HG03108 (cell line): ENCODE data around the gene ARHGAP32.

ENCODE experiments used
- ATAC-seq: cut with Tn5 transposase; IDR thresholded peaks from one replicate; pipeline ENCODE4 v1.9.1; 2021; ENCODE audit warnings: moderate library complexity; ENCODE audit not compliant: unreplicated experiment

The ARHGAP32 gene

DNA sequence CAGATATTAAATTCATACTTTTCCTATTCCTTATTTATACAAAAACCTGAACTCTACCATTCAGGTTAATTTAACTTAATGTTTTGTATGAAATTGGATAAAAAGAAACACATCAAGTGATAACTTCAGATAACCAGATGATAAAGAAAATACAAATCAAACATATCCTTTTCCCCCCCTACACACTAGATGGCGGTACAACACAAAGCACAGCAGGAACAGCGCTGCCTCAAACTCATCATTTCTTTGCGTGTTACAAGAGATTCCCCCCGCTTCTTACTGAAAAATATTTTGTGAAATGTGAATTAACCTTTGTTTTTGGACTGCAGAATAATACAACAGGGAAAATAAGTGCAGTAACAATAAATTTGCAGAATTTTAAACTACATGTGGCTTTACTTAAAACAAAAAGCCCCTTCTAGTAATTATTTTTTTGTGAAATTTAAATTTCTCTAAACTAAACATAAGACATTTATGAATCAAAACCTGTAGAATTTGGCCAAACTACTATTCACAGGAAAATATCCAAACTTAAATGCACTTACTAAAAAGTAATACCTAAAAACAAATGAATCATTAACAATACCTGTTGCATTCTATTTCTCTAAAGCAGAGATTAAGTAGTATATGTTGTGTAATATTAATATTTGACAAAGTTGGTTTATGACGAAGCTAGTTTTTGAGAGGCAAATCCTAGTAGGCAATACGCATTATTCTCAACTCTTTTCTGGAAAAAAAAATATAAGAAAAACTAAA is 74.4 kb downstream of the ARHGAP32 start:
- ATAC-seq, result no peak

DNA sequence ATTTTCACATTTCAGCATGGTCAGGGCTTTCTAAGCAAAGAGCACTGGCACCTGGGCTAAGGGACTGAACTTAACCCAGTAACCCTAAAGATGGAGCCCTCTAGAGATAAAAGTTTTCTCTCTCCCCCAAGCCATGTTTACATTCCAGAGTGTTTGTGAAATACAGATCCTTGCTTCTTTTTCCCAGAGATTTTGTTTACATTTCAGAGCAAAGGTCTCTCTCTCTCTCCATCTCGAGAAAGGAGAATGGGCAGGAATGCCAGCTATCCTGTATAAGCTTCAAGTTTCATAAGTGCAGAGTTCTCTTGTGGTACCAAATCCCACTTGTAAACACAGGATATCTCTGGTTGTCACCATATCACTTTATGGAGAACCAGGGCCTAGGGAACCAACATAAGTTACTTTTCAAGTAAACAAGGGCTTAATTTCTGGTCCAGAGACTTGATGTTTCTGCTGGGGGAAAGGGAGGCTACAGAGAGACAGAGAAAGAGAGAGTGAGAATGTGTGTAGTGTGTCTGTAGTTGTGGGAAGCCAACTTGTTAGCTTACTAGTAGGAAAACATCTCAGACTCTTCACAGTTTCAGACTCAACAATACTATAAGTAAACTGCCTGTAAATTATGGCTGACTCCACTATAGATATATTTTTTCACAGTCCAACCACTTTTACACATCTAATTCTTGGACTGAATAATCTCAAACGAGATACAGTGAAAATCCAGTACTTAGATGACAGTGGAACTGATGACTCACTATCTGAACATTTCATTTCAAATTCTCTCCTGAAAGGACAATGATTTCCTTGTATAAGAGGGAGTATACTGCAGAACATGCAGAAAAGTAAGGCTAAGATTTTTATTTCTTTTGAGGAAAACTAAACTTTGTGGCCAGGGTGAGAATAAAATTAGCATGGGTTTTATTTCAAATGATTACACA is 76.2 kb downstream of the ARHGAP32 start:
- ATAC-seq, result no peak

DNA sequence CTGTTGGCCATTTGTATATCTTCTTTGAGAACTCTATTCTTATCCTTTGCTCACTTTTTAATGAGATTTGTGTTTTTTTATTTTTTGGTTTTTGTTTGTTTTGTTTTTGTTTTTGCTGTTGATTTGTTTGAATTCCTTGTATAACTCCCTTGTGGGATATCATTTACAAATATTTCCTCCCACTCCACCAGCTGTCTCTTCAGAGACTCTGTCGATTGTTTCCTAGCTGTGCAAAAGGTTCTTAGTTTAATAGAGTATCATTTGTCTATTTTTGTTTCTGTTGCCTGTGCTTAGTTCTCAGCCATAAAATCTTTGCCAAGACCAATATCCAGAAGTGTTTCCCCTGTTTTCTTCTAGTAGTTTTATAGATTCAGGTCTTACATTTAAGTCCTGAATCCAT is 82.4 kb downstream of the ARHGAP32 start:
- ATAC-seq, result no peak

DNA sequence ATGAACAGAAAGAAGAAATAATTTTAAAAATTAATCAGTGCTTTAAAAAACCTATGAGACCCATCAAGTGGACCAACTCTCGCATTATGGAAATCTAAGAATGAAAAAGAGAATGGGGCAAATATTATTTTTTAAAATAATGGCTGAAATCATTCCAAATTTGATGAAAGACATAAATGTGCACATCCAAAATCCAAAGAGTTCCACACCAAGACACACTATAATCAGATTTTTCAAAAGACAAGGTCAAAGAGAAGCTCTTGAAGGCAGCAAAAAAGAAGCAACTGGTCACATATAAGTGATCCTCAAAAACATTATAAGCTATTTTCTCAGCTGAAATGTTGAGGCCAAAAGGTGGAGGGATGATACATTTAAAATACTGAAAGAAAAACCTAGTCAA is 85.3 kb downstream of the ARHGAP32 start:
- no peak for ATAC-seq

DNA sequence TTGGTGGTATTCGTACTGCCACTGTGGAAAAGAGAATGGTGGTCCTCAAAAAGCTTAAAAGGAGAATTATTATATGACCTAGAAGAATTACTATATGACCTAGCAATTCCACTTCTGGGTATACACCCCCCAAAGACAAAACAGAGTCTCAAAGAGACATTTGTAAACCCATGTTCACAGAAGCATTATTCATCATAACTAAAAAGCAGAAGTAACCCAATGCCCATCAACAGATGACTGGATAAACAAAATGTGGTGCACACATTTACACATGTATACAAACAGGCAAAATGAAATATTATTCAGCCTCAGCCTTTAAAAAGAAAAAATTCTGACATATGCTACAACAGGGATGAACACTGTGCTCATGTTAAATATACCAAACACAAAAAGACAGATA is 89.4 kb downstream of the ARHGAP32 start:
- no peak for ATAC-seq

DNA sequence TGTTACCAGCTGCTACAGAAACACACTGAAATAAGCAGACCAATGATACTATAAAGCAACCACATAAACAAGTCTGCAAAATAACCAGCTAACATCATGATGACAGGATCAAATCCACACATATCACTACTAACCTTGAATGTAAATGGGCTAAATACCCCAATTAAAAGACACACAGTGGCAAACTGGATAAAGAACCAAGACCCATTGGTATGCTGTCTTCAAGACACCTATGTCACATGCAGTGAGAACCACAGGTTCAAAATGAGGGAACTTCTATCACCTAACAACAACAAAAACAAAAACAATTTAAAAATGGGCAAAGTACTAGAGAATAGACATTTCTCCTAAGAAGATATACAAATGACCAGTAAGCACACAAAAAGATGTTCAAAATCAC is 89.9 kb downstream of the ARHGAP32 start:
- ATAC-seq, result no peak

DNA sequence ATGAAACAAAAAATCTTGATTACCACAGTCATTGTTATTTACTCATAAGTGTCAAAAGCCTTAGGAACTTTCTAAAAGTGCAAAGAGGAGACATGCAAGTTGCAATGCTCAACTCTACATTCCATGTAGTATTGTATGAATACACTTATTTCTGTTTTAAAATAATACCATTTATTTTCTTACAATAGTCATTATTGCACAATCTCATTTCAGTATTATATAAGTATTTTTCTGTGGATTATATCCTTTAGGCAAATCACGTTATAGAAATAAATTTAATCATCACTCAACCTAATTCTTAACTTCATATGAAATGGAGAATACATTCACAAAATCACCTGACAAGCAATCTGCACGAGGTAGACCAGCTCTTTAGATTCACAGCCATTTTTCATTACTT is 98.8 kb downstream of the ARHGAP32 start:
- ATAC-seq, result no peak

DNA sequence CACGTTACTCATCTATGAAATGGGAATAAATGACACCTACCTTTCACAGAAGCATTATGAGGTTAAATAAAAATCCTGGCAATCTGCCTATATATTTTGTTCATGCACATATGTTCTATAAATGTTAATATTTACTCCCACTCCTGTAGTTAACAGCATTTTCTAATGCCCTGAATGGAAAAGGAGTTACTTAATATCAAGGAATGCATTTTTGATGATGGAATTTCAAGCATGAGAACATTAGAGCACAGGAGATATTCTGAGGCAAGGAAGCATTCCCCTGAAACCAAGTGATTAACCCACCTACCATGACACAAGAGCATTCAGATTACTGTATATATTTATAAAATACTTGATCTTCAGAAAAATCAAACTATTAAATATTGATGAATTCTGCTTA is 102.1 kb downstream of the ARHGAP32 start:
- no peak for ATAC-seq

DNA sequence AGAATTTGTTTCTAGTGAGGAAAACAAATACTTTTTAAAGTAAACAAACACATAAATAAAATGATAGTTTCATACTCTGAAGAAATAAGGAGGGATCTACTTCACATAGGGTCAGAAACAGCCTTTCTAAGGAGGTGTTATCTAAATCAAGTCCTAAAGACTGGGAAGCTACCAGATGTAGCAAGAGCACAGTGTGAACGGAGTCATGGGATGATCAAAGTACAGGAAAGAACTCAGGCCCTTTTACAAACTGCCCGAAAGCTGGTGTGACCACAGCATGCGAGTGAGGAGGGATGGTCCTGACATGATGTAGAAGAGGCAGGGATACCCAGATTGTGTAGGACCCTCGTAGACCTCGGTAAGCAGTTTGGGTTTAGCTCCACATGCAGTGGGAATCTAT is 102.8 kb downstream of the ARHGAP32 start:
- ATAC-seq, result no peak

DNA sequence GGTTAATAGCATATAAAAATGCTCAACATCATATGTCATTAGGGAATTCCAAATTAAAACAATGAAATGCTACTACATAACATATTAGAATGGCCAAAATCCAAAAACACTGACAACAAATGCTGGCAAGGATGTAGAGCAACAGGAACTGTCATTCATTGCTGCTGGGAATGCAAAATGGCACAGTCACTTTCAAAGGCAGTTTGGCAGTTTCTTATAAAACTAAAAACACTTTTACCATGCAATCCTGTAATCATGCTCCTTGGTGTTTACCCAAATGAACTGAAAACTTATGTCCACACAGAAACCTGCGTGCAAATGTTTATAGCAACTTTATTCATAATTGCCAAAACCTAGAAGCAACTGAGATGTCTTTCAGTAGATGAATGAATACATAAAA is 105.1 kb downstream of the ARHGAP32 start:
- ATAC-seq, result no peak

DNA sequence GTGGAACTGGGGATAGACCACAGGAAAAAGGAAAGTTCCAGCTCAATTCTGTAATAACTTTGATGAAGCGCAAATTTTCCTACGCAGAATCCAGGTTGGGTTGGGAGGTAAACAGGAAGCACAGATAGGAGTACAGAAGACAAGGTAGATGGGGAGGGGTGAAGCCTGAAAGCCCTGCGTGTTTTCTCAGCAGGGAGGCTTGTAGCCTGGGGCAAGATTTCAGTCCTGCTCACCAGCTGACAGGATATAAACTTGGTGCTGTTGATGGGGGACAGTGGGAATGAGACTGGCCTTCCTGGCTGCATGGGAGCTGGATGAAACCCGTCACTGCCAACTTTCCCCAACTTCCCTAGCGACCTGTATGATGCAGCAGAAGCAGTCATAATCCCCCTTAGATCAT is 114.9 kb downstream of the ARHGAP32 start:
- no peak for ATAC-seq

DNA sequence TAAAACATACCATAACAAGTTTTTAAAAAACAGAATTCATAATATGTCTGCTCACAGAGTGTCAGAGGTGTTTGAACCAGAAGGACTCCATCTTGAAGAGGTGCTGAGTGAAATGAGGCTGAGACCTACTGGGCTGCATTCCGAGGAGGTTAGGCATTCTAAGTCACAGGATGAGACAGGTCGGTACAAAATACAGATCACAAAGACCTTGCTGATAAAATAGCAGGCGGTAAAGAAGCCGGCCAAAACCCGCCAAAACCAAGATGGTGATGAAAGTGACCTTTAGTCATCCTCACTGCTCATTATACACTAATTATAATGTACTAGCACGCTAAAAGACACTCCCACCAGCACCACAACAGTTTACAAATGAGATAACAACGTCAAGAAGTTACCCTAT is 116.4 kb downstream of the ARHGAP32 start:
- no peak for ATAC-seq

DNA sequence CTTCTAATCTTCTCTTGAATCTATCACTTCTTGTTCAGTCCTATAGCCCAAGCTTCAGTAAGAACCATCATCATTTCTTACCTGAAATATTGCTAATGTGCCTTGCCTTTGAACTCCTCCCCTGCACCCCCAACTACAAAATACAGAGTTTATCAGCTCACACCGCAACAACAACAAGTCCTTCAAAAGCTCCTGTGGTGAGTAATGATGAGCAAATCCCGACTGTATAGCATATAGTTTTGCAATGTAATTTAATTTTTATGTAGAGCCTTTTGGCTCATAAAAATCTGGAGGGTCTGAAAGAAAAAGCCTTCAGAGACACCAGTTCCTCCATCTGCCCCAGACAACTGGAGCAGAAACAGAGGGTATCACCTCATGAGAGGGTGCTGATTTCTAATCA is 124.7 kb downstream of the ARHGAP32 start:
- ATAC-seq, result no peak

DNA sequence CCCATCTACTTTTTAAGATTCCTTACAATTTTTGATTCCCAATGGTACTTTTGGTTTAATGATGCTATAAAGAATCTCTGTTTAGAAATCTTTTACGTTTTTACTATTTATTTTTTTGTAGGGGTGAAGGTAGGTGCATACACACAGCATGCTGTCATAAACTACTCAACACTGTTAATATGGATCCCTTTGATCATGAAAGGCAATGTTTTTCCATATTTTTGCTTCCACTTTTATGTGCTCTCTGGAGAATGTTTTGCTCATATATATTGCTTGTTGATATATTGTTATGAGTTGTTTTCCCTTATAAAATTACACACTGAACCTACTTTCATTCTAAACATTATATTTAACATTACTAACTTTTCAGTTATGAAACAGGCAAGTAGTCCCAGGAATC is 125.9 kb downstream of the ARHGAP32 start:
- ATAC-seq, result no peak

DNA sequence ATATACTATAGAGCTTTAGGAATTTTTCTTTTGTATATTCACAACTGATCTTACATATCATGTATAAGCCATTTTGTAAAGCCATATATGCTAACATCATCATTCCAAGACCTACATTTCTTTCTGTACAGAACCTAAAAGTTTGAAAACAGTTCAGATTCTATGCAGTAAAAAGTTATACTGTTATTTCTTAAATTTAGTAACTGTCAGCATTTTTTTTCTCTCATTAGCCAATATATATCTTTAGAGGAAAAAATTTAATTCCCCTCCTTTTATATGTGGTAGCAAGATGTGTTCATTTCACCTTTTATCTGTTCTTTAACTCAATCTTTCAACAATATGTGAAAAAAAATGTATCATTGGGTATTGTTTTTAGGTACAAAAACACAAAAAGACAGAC is 129.0 kb downstream of the ARHGAP32 start:
- ATAC-seq, result no peak

DNA sequence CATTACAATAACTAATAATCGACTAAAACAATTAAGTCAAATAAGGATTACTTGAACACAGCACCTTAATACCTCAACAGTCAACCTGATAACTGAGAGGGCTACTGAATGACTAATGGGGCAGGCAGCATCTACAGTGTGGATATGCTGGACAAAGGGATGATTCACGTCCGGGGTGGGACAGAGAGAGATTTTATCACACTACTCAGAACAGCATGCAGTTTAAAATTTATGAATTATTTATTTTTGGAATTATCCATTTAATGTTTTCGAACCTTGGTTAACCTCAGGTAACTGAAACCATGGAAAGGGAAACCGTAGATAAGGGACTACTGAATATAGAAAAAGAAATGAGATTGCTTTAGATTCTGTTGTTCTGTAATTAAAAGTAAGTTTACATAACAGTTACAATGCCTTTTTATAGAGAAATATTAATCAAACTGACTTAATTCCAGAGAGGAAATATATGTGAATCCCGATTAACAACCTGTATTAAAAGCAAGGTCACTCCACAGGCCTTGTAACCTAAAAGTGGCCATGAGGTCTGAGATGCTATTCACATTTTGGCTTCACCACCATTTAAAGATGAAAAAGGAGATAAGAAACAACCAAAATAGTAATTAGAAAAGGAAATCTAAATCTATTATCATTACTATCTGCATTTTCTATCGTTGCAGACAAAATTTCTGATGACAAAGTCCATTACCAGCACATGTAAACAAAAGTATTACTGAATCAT is 130.5 kb downstream of the ARHGAP32 start:
- ATAC-seq, result no peak

DNA sequence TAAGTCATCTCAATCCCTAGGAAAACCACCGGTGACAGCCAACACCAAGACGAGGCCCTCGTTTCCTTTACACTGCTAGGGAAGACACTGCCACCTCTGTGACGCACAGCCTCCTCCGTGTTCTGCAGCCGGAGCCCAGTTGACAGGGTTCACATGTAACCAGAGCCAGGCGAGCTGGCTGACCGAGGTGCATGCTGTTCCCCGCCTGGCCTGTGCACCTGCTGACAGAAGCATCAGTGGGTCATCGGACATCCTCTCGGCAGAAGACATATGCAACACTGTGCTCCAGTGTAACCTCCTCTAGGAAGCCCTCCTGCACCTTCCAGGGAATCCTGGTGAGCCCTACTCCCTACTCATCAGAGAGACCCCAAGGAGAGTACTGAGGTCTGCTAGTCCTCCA is 135.2 kb downstream of the ARHGAP32 start:
- ATAC-seq, result no peak

DNA sequence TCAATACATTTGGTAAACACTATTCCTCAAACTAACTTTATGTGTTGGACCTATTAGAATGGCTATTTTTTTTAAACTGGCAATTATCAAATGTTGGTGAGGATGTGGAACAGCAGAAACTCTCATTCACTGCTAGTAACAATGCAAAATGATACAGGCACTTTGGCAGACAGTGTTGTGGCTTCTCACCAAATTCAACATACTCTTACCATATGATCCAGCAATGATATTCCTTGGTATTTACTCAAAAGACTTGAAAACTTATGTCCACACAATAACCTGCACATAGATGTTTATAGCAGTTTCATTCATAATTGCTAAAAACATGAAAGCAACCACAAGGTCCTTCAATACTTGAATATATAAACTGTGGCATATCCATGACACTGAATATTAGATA is 136.9 kb downstream of the ARHGAP32 start:
- no peak for ATAC-seq

DNA sequence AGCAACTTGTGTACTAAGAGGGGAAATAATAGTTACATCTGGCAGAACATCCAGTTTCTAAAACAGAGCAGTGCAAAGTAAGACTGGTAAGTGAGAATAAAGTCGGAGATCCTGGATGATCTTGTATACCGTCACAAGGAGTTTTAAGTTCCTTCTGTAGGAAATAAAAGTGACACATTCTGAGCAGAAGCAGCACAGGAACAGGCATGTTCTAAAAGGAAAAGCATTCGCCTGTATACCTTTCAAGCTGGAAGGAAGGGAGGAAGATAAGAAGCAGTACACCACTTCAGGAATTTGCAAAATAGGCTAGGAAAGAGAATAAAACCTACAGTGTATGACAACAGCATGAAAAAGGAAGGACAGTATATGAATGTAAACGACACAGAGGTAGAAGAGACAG is 143.2 kb downstream of the ARHGAP32 start:
- ATAC-seq, result no peak

DNA sequence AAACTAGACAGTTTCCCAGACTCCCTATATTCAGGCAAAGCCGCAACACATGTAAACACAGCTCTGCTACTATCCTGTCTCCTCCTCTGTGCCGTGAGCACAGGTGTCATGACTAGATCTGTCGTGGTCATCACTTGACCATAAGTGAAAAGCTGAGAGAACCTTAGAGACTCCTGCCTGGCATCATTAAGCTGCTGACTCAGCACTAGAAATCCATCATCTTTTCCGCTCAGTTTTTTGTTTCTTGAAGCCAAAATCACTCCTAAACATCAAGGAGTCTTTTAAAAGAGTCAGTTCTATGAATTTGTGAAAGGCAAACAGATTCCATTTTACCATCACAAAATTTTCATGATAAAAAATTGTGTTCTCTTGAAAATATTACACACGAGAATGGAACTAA is 147.0 kb downstream of the ARHGAP32 start:
- no peak for ATAC-seq

DNA sequence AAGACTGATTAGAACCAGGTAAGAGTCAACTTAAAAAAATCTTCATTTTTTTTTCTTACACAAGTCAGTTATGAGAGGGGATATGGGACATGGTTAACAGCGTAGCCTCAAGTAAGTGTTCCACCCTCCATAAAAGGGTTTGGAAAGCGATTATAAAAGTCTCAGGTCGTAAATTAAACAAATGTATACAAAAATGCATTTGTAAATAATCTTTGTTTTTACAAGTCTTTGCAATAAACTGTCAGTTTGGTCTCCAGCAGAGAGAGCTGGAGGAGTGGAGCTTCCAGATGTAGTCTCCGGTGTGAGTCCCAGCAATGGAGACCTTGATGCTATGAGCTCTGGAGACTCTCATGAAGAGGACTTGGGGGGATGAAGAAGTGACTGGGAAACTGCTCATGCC is 149.6 kb downstream of the ARHGAP32 start:
- ATAC-seq, result no peak

DNA sequence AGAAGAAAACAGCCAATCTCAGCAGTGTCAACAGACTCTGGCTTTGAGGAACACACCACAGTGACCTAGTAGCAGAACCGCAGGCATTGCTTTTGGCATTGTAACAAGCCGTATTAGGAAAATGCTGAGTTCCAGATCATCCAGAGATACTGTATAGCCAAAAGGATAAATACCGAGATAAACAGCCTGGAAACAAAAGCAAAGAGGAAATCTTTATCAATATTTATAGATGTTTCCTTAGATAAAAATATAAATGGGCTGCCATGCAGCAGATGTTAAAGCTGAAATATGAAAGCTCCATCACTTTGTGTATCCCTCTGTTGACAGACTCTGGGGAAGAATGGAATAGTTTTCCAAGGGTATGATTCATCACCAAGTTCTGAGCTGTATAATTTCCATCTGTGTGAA is 150.5 kb downstream of the ARHGAP32 start:
- ATAC-seq, result no peak
